MCF 10A (cell line): ENCODE results near the gene SLC25A17. TPM values are rescaled to one million over a fixed set of nuclear protein-coding genes. Genes with fewer than 3 reads are reported as not detected.

Experiments
- BruUV-seq: library from RNA; stranded (reverse); fragments of 400-500 nt; replicated peaks from 2 replicates; lab custom pipeline; 2021; lab: Mats Ljungman, UMichigan
- CTCF ChIA-PET: fragments of 300-600 bp; sonication (Branson Sonifier 250); formaldehyde crosslinking; extraction: SDS; loops from one replicate; lab custom pipeline; 2021; ENCODE audit warnings: antibody characterized with exemption, inconsistent platforms; lab: Yijun Ruan, JAX
- POLR2A ChIA-PET: fragments of 300-600, 350-650 bp; sonication (Branson Sonifier 250); formaldehyde crosslinking; extraction: SDS; loops from one replicate; lab custom pipeline; 2020; ENCODE audit warnings: antibody characterized with exemption, inconsistent platforms; lab: Yijun Ruan, JAX
- DNase-seq: peaks from one replicate; pipeline ENCODE4 v3.0.0-alpha.2; 2018; ENCODE audit not compliant: unreplicated experiment
- H3K27ac Mint-ChIP-seq: one replicate; pipeline ENCODE4 v1.8.0; 2022; ENCODE audit warnings: mild to moderate bottlenecking, low read depth, mixed read lengths; ENCODE audit not compliant: unreplicated experiment
- H3K27me3 Mint-ChIP-seq: one replicate; pipeline ENCODE4 v1.8.0; 2022; ENCODE audit warnings: mixed read lengths; ENCODE audit not compliant: insufficient read depth, unreplicated experiment
- H3K36me3 Mint-ChIP-seq: one replicate; pipeline ENCODE4 v1.8.0; 2022; ENCODE audit warnings: mild to moderate bottlenecking, moderate library complexity, mixed read lengths; ENCODE audit not compliant: insufficient read depth, unreplicated experiment
- H3K4me1 Mint-ChIP-seq: one replicate; pipeline ENCODE4 v1.8.0; 2022; ENCODE audit warnings: mixed read lengths; ENCODE audit not compliant: insufficient read depth, unreplicated experiment
- H3K4me3 Mint-ChIP-seq: one replicate; pipeline ENCODE4 v1.8.0; 2022; ENCODE audit warnings: mild to moderate bottlenecking, moderate library complexity, mixed read lengths; ENCODE audit not compliant: unreplicated experiment
- H3K9me3 Mint-ChIP-seq: one replicate; pipeline ENCODE4 v1.8.0; 2022; ENCODE audit warnings: mixed read lengths; ENCODE audit not compliant: unreplicated experiment
- CTCF ChIP-seq: fragments of 200-600 bp; IDR thresholded peaks from one replicate; pipeline ENCODE4 v1.8.0; 2022; ENCODE audit warnings: antibody characterized with exemption, mild to moderate bottlenecking; ENCODE audit not compliant: unreplicated experiment
- intact Hi-C: fragments of 100-400 bp; cut with micrococcal nuclease; formaldehyde crosslinking; loops from 2 replicates; pipeline ENCODE4 v1.14.1; 2022
- total RNA-seq: library from RNA; stranded (reverse); gene quantifications from 2 replicates; pipeline ENCODE4 v1.2.3, GENCODE V29; 2022

SLC25A17 gene
- total RNA-seq, 1 experiment from 2014 or later: 22.3 TPM

GRCh38 chr22:40862013-40862412, 42.9 kb upstream of the SLC25A17 start, which contains the start of gene DNAJB7:
TSS of gene DNAJB7 (minus strand) at chr22:40862113. CDS start at chr22:40861994, 119 bp downstream.
- Mint-ChIP-seq H3K36me3 (peaks cover 36% of the 10 kb centered on the region), H3K27me3 (no peaks in the 10 kb centered on the region), H3K27ac (no peak within 1 kb of the TSS), H3K4me3 (no peak within 1 kb of the TSS), H3K4me1 (peaks cover 12% of the 10 kb centered on the region), H3K9me3 (no peaks in the 10 kb centered on the region)
- CTCF ChIA-PET: interaction anchor here (1.2 kb wide), 1 partner anchor 179 kb away, joined by 3 read pairs; no protein-coding TSS in a partner anchor
- POLR2A ChIA-PET: interaction anchor here (1.0 kb wide), 2 partner anchors 8 to 22 kb away, joined by 3 read pairs; no protein-coding TSS in a partner anchor
- DNase-seq: no peak
- no peak for TF ChIP-seq CTCF
- BruUV-seq: no TSS peak
- intact Hi-C loops: no loop called here

- Mint-ChIP-seq H3K4me3 (peak overlapping the region; percentile 97), H3K36me3 (peaks cover 40% of the 10 kb centered on the region), H3K9me3 (no peaks in the 10 kb centered on the region), H3K27ac (peak overlapping the region; percentile 99), H3K27me3 (no peaks in the 10 kb centered on the region), H3K4me1 (peaks cover 15% of the 10 kb centered on the region)
- ChIA-PET CTCF (interaction anchor here (0.7 to 1.0 kb wide), 3 partner anchors 20 to 511 kb away, joined by 3 to 4 read pairs (median 4); no protein-coding TSS in a partner anchor), POLR2A (interaction anchor here (0.6 to 6.9 kb wide), 42 partner anchors 10 to 860 kb away, joined by 3 to 58 read pairs (median 4); partner anchors contain the start of genes ACO2, DESI1, MRTFA and PHF5A)
- TF ChIP-seq CTCF: no peak
- BruUV-seq: TSS peak; percentile 66
- peak; percentile 15 for DNase-seq
- intact Hi-C loops: loop anchor here (2.0 kb wide), 1 partner anchor 205 kb away; no protein-coding TSS in a partner anchor
These were observed 38.2 kb upstream of the SLC25A17 start for GRCh38 chr22:40857309-40857855.

- CTCF ChIA-PET: interaction anchor here (0.5 to 0.7 kb wide), 3 partner anchors 19 to 510 kb away, joined by 3 to 5 read pairs (median 4); partner anchors contain the start of gene SLC25A17
- peak within 1 kb of the TSS; percentile 99 for H3K27ac Mint-ChIP-seq
- H3K4me3 Mint-ChIP-seq: peak within 1 kb of the TSS; percentile 97
- DNase-seq: peak; percentile 96
- peaks cover 15% of the 10 kb centered on the region for H3K4me1 Mint-ChIP-seq
- intact Hi-C loops: loop anchor here (2.0 kb wide), 1 partner anchor 204 kb away; no protein-coding TSS in a partner anchor
- POLR2A ChIA-PET: interaction anchor here (0.6 to 6.9 kb wide), 48 partner anchors 11 to 1537 kb away, joined by 3 to 58 read pairs (median 4); partner anchors contain the start of genes ACO2, MRTFA, PHF5A and RANGAP1
- no peak for TF ChIP-seq CTCF
- BruUV-seq: no TSS peak
- H3K27me3 Mint-ChIP-seq: no peaks in the 10 kb centered on the region
- peaks cover 36% of the 10 kb centered on the region for H3K36me3 Mint-ChIP-seq
- H3K9me3 Mint-ChIP-seq: no peaks in the 10 kb centered on the region
These were observed 37.6 kb upstream of the SLC25A17 start, which contains the start of the genes ST13 and XPNPEP3 for GRCh38 chr22:40856513-40857308. TSS of gene ST13 (minus strand) at chr22:40856639. CDS start at chr22:40856540, 99 bp downstream. TSS of gene XPNPEP3 (plus strand) at chr22:40857148. CDS start at chr22:40857182, 34 bp downstream.
